Raji (cell line): ENCODE measurements around the gene COTL1.

Experiments used
- POLR2A ChIP-seq: IDR thresholded peaks from 2 replicates; pipeline ENCODE4 v1.6.1; 2011; ENCODE audit warnings: low read depth, low read length, control low read depth; ENCODE audit not compliant: insufficient read depth

COTL1 gene

GRCh38 chr16:84617791-84618580 is at the start of gene COTL1:
Gene COTL1, minus strand, starts transcription at chr16:84618078. Its CDS starts 164 bp downstream, at chr16:84617914.
- TF ChIP-seq POLR2A: peak; percentile 92

- no peak for TF ChIP-seq POLR2A
Observed at GRCh38 chr16:84665843-84666242, 48.0 kb upstream of the COTL1 start.

- no peak for TF ChIP-seq POLR2A
Observed at GRCh38 chr16:84665359-84665758, 47.5 kb upstream of the COTL1 start.

- TF ChIP-seq POLR2A: 0 out of 2 replicates have a peak, but pooled peaks have one; percentile 26
Observed at GRCh38 chr16:84663433-84664101, 45.7 kb upstream of the COTL1 start.

GRCh38 chr16:84662471-84662870 is 44.6 kb upstream of the COTL1 start:
- TF ChIP-seq POLR2A: no peak

GRCh38 chr16:84661418-84662060 is 43.7 kb upstream of the COTL1 start:
- no peak for TF ChIP-seq POLR2A

GRCh38 chr16:84660973-84661372 is 43.1 kb upstream of the COTL1 start:
- TF ChIP-seq POLR2A: no peak

GRCh38 chr16:84659656-84660300 is 41.9 kb upstream of the COTL1 start:
- no peak for TF ChIP-seq POLR2A

- no peak for TF ChIP-seq POLR2A
Observed at GRCh38 chr16:84658690-84659089, 40.8 kb upstream of the COTL1 start.

GRCh38 chr16:84657229-84657837 is 39.5 kb upstream of the COTL1 start:
- TF ChIP-seq POLR2A: no peak

GRCh38 chr16:84656649-84657048 is 38.8 kb upstream of the COTL1 start:
- TF ChIP-seq POLR2A: no peak

- no peak for TF ChIP-seq POLR2A
Observed at GRCh38 chr16:84654998-84655397, 37.1 kb upstream of the COTL1 start.

- no peak for TF ChIP-seq POLR2A
Observed at GRCh38 chr16:84654238-84654637, 36.4 kb upstream of the COTL1 start.

- no peak for TF ChIP-seq POLR2A
Observed at GRCh38 chr16:84652566-84652965, 34.7 kb upstream of the COTL1 start.
